K562 (cell line): Measurements from ENCODE around the gene RPS6KA2. TPM values are rescaled to one million over a fixed set of nuclear protein-coding genes. Genes with fewer than 3 reads are reported as not detected.

ENCODE experiments used
- ATAC-seq: fragments of 200-7000 bp; cut with Tn5 transposase; 3 replicates; pipeline ENCODE4 v1.9.1; 2020; ENCODE audit warnings: moderate library complexity
- BruUV-seq: library from RNA; stranded (reverse); fragments of 400-500 nt; replicated peaks from 2 replicates; lab custom pipeline; 2021; lab: Mats Ljungman, UMichigan
- CTCF ChIA-PET: fragments of 300-600 bp; formaldehyde crosslinking; extraction: SDS; loops from one replicate; lab custom pipeline; 2021; ENCODE audit warnings: low intra/inter-chr PET ratio; lab: Yijun Ruan, JAX
- POLR2A ChIA-PET: fragments of 300-600, 350-650 bp; sonication (Branson Sonifier 250); formaldehyde crosslinking; extraction: SDS; loops from one replicate; lab custom pipeline; 2021; ENCODE audit warnings: antibody characterized with exemption, inconsistent platforms; lab: Yijun Ruan, JAX
- DNase-seq, 4 experiments: peaks; one replicate each; pipeline versions ENCODE4 v3.0.0 to v3.0.0-alpha.2; 2011 to 2018; ENCODE audit warnings: low spot score in 3 of 4, mixed read lengths in 3 of 4; ENCODE audit errors: extremely low read depth in 1 of 4
- FAIRE-seq: peaks from 2 replicates; lab custom pipeline; 2011; peaks lifted over from hg19 to GRCh38; lab: Jason Lieb, UNC
- H2AFZ ChIP-seq: 2 replicates; pipeline ENCODE4 v1.6.0; 2011; ENCODE audit warnings: low read depth, low read length, control low read depth, inconsistent platforms
- H3K27ac ChIP-seq: fragments of 200-600 bp; 3 replicates; pipeline ENCODE4 v1.8.0; 2011; ENCODE audit warnings: low read depth, mild to moderate bottlenecking, control low read depth, inconsistent platforms, low read length, moderate library complexity, mixed read lengths; ENCODE audit errors: extremely low read depth
- H3K27me3 ChIP-seq, 2 experiments: fragments of 300-600 bp in 1 of 2; 2 replicates in 1 of 2; 3 replicates in 1 of 2; pipeline versions ENCODE4 v1.6.0 to v1.8.0; 2011; ENCODE audit warnings: inconsistent platforms in 2 of 2, low read length in 2 of 2, mild to moderate bottlenecking in 1 of 2, mixed read lengths in 1 of 2, moderate library complexity in 1 of 2; ENCODE audit not compliant: control insufficient read depth in 2 of 2, insufficient read depth in 2 of 2
- H3K36me3 ChIP-seq: fragments of 300-600 bp; 3 replicates; pipeline ENCODE4 v1.8.0; 2011; ENCODE audit warnings: mild to moderate bottlenecking, low read length, inconsistent platforms; ENCODE audit not compliant: control insufficient read depth, insufficient read depth
- H3K4me1 ChIP-seq, 2 experiments: fragments of 200-600 bp in 1 of 2; replicated peaks in 1 of 2; 2 replicates in 1 of 2; 3 replicates in 1 of 2; pipeline versions ENCODE4 v1.5.1 to v1.8.0; 2011; ENCODE audit warnings: inconsistent platforms in 2 of 2, low read length in 2 of 2, mild to moderate bottlenecking in 1 of 2, mixed read lengths in 1 of 2, moderate library complexity in 1 of 2; ENCODE audit not compliant: control insufficient read depth in 2 of 2, insufficient read depth in 2 of 2
- H3K4me2 ChIP-seq: 2 replicates; pipeline ENCODE4 v1.6.1; 2011; ENCODE audit warnings: low read length, control low read depth, inconsistent platforms, mixed read lengths; ENCODE audit not compliant: insufficient read depth
- H3K4me3 ChIP-seq: fragments of 200-600 bp; sonication (generic), shearing (Covaris generic); 2 replicates; pipeline ENCODE4 v1.5.1; 2016; ENCODE audit warnings: control low read depth, inconsistent platforms
- H3K79me2 ChIP-seq: fragments of 200-600 bp; 3 replicates; pipeline ENCODE4 v1.8.0; 2011; ENCODE audit warnings: low read length, inconsistent platforms; ENCODE audit not compliant: control insufficient read depth, insufficient read depth
- H3K9ac ChIP-seq, 2 experiments: 2 replicates each; pipeline versions ENCODE4 v1.6.0 to v1.6.1; 2011; ENCODE audit warnings: low read depth in 2 of 2, low read length in 2 of 2, control low read depth in 1 of 2, inconsistent platforms in 1 of 2, mild to moderate bottlenecking in 1 of 2, mixed read lengths in 1 of 2; ENCODE audit not compliant: insufficient read depth in 1 of 2
- H3K9me1 ChIP-seq: one replicate; pipeline ENCODE4 v1.6.0; 2011; ENCODE audit warnings: inconsistent platforms, mild to moderate bottlenecking, low read length, moderate library complexity; ENCODE audit not compliant: control insufficient read depth, insufficient read depth
- H3K9me3 ChIP-seq: replicated peaks from 2 replicates; pipeline ENCODE4 v1.5.1; 2011; ENCODE audit warnings: low read depth, low read length, inconsistent platforms; ENCODE audit not compliant: control insufficient read depth, insufficient read depth
- H4K20me1 ChIP-seq: replicated peaks from 2 replicates; pipeline ENCODE4 v1.6.1; 2011; ENCODE audit warnings: low read length, inconsistent platforms, mixed read lengths; ENCODE audit not compliant: control insufficient read depth, insufficient read depth
- EGR1 ChIP-seq: fragments of 450-650 bp; conservative IDR thresholded peaks from 2 replicates; pipeline ENCODE4 v1.6.1; 2017; ENCODE audit warnings: mild to moderate bottlenecking
- EP400 ChIP-seq: fragments of 450-650 bp; IDR thresholded peaks from 2 replicates; pipeline ENCODE4 v1.6.1; 2017; ENCODE audit warnings: antibody characterized with exemption, mild to moderate bottlenecking, moderate library complexity
- HCFC1 ChIP-seq: IDR thresholded peaks from 2 replicates; pipeline ENCODE4 v1.6.1; 2012; ENCODE audit warnings: low read depth, low read length, improper control_type of control experiment
- MEF2D ChIP-seq: conservative IDR thresholded peaks from 2 replicates; pipeline ENCODE4 v1.6.1; 2016; ENCODE audit warnings: low read depth, missing genetic modification characterization, missing compliant biosample characterization
- RFX5 ChIP-seq: IDR thresholded peaks from 2 replicates; pipeline ENCODE4 v1.6.1; 2011; ENCODE audit warnings: low read depth, mild to moderate bottlenecking, improper control_type of control experiment, low read length
- ZC3H8 ChIP-seq: fragments of 450-650 bp; IDR thresholded peaks from 2 replicates; pipeline ENCODE4 v1.6.1; 2017
- WGBS: fragments of 100-300 bp; shearing (Covaris generic); methylation state at CpG from one replicate; pipeline ENCODE4 v1.1.6; 2016; ENCODE audit warnings: low coverage, mixed read lengths; ENCODE audit not compliant: insufficient coverage; ENCODE audit errors: missing lambda C conversion rate; 5-methylcytosine and 5-hydroxymethylcytosine counted together
- in situ Hi-C: fragments of 300-500 bp; cut with MboI; formaldehyde crosslinking; loops from 4 replicates; pipeline ENCODE4 v1.15.0; 2018; ENCODE audit warnings: inconsistent platforms, mixed read lengths
- intact Hi-C: fragments of 100-400 bp; cut with micrococcal nuclease; formaldehyde crosslinking; loops from 2 replicates; pipeline ENCODE4 v1.14.2; 2022
- polyA plus RNA-seq, 8 experiments: library from polyadenylated mRNA; depleted of rRNA in 4 of 8; stranded (reverse) in 5 of 8; unstranded in 3 of 8; fragments of >200 nt; fragmentation: Nextera tagmentation in 2 of 8; fragmentation: Illumina TruSeq in 1 of 8; extraction: Ambion mirVana in 2 of 8; extraction: Trizol in 1 of 8; gene quantifications; 2 replicates each; pipeline versions ENCODE4 v1.2.1 to v1.2.3, GENCODE V29; 2011 to 2014; ENCODE audit warnings: inconsistent platforms in 1 of 8, missing spikeins in 1 of 8
- total RNA-seq, 7 experiments: library from RNA; depleted of rRNA in 6 of 7; stranded (reverse); fragments of >200 nt in 6 of 7; fragmentation: Illumina TruSeq in 2 of 7; extraction: Trizol in 2 of 7; gene quantifications; 2 replicates each; pipeline versions ENCODE4 v1.2.1 to v1.2.3, GENCODE V29; 2011 to 2021; ENCODE audit warnings: low replicate concordance in 1 of 7
- TF ChIP-seq, protein P1 (sequence below): fragments of 250-450 bp; sonication (Bioruptor Pico); IDR thresholded peaks from 2 replicates; pipeline ENCODE4 v1.5.0; 2021

RPS6KA2 gene
- total and polyA plus RNA-seq, 9 of the 15 experiments (the other 6 are each of a cell fraction or from before 2014, with no cell fraction given) = 0.29 to 1.00 (median 0.53) TPM

DNA sequence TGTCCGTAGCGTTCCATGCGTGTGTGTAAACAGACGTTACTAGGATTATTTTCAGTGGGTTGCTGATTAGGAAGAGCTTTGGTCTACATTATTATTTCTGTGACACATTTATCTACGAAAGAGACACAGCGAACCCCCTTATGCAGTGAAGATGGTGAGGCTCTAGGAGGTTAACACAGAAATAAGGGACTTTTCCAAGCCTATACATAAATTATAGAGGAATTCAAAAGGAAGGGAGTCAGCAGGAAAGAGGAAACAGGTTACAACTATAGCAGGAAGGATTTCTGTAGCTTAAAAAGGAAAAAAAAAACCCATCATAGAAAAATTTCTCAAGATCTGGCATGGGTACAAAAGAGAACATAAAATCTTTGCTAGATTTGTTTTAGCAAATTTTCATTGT, 12.9 kb upstream of the RPS6KA2 start:
- H3K27ac ChIP-seq = no peak overlapping the region
- CTCF ChIA-PET = no interaction called here
- BruUV-seq = no TSS peak
- H3K4me2 ChIP-seq = no peak overlapping the region
- H3K9ac ChIP-seq = no peak overlapping the region
- WGBS = 7% methylated on average over 6 of the region's 6 CpGs
- POLR2A ChIA-PET = no interaction called here
- H4K20me1 ChIP-seq = no peaks in the 10 kb centered on the region; the same call in 1 of the 2 replicates
- no peaks in the 10 kb centered on the region for H3K36me3 ChIP-seq
- in situ Hi-C loops (no loop called here), intact Hi-C loops (no loop called here)
- H3K9me1 ChIP-seq = no peaks in the 10 kb centered on the region
- no peaks in the 10 kb centered on the region for H3K79me2 ChIP-seq
- ATAC-seq = no peak
- no peak overlapping the region for H2AFZ ChIP-seq
- H3K27me3 ChIP-seq = peaks cover 28 to 51% of the 10 kb centered on the region in 2 experiments
- no peaks in the 10 kb centered on the region for H3K9me3 ChIP-seq
- no peak overlapping the region for H3K4me3 ChIP-seq
- DNase-seq = no peak
- TF ChIP-seq HCFC1 (no peak), EP400 (no peak), EGR1 (no peak), MEF2D (tag) (no peak), ZC3H8 (no peak), RFX5 (no peak)
- TF ChIP-seq, protein P1, sequence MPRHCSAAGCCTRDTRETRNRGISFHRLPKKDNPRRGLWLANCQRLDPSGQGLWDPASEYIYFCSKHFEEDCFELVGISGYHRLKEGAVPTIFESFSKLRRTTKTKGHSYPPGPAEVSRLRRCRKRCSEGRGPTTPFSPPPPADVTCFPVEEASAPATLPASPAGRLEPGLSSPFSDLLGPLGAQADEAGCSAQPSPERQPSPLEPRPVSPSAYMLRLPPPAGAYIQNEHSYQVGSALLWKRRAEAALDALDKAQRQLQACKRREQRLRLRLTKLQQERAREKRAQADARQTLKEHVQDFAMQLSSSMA (CRISPR knock-in tag) = no peak
- no peak for FAIRE-seq
- no peaks in the 10 kb centered on the region for H3K4me1 ChIP-seq
